IMR-90 (cell line): ENCODE results near the gene MACC1. TPM values are rescaled to one million over a fixed set of nuclear protein-coding genes. Genes with fewer than 3 reads are reported as not detected.

ENCODE experiments used
- ATAC-seq: fragments of 200-7000 bp; cut with Tn5 transposase; 2 replicates; pipeline ENCODE4 v1.9.1; 2020; ENCODE audit warnings: low read depth, mild to moderate bottlenecking, moderate library complexity
- BruUV-seq: library from RNA; stranded (reverse); fragments of 400-500 nt; replicated peaks from 2 replicates; lab custom pipeline; 2021; lab: Mats Ljungman, UMichigan
- CTCF ChIA-PET: fragments of 300-600 bp; formaldehyde crosslinking; extraction: SDS; loops from one replicate; lab custom pipeline; 2021; ENCODE audit warnings: antibody characterized with exemption; lab: Yijun Ruan, JAX
- POLR2A ChIA-PET: fragments of 300-600 bp; sonication (Branson Sonifier 250); formaldehyde crosslinking; loops from one replicate; lab custom pipeline; 2022; ENCODE audit warnings: antibody characterized with exemption; ENCODE audit not compliant: unreplicated experiment; lab: Charles Lee
- DNase-seq: peaks from one replicate; pipeline ENCODE4 v3.0.0; 2013
- H2AFZ ChIP-seq: replicated peaks from 2 replicates; pipeline ENCODE3; 2013; ENCODE audit warnings: low read length, mild to moderate bottlenecking; ENCODE audit not compliant: poor library complexity
- H2AK5ac ChIP-seq: 2 replicates; pipeline ENCODE4 v1.6.1; 2013; ENCODE audit warnings: low read depth, low read length, inconsistent platforms
- H2AK9ac ChIP-seq: replicated peaks from 2 replicates; pipeline ENCODE3; 2013; ENCODE audit warnings: mild to moderate bottlenecking, low read depth, low read length, moderate library complexity; ENCODE audit not compliant: poor library complexity
- H2BK120ac ChIP-seq: 2 replicates; pipeline ENCODE4 v1.6.1; 2013; ENCODE audit warnings: low read depth, low read length, inconsistent platforms
- H2BK15ac ChIP-seq: 3 replicates; pipeline ENCODE4 v1.6.1; 2013; ENCODE audit warnings: low read depth, low read length, inconsistent platforms
- H2BK20ac ChIP-seq: 2 replicates; pipeline ENCODE4 v1.6.1; 2013; ENCODE audit warnings: low read depth, mild to moderate bottlenecking, inconsistent platforms, low read length, moderate library complexity
- H2BK5ac ChIP-seq: 2 replicates; pipeline ENCODE4 v1.6.1; 2013; ENCODE audit warnings: mild to moderate bottlenecking, low read depth, low read length, inconsistent platforms; ENCODE audit not compliant: poor library complexity, severe bottlenecking
- H3K14ac ChIP-seq: replicated peaks from 2 replicates; pipeline ENCODE4 v1.6.1; 2013; ENCODE audit warnings: low read depth, low read length, inconsistent platforms
- H3K18ac ChIP-seq: 2 replicates; pipeline ENCODE4 v1.6.1; 2013; ENCODE audit warnings: low read depth, low read length, control low read depth
- H3K23ac ChIP-seq: 2 replicates; pipeline ENCODE4 v1.6.1; 2013; ENCODE audit warnings: low read depth, low read length, inconsistent platforms
- H3K27ac ChIP-seq: 2 replicates; pipeline ENCODE4 v1.5.1; 2013; ENCODE audit warnings: mild to moderate bottlenecking, control low read depth, low read length; ENCODE audit not compliant: insufficient read depth
- H3K27me3 ChIP-seq: 2 replicates; pipeline ENCODE4 v1.6.1; 2013; ENCODE audit warnings: low read length; ENCODE audit not compliant: control insufficient read depth, insufficient read depth
- H3K36me3 ChIP-seq: 2 replicates; pipeline ENCODE4 v1.6.1; 2013; ENCODE audit warnings: low read length, mixed read lengths; ENCODE audit not compliant: control insufficient read depth, insufficient read depth
- H3K4ac ChIP-seq: 2 replicates; pipeline ENCODE4 v1.6.1; 2013; ENCODE audit warnings: low read depth, low read length, inconsistent platforms
- H3K4me1 ChIP-seq: 2 replicates; pipeline ENCODE4 v1.6.1; 2013; ENCODE audit warnings: low read length, mixed read lengths; ENCODE audit not compliant: control insufficient read depth, insufficient read depth
- H3K4me2 ChIP-seq: 2 replicates; pipeline ENCODE4 v1.6.1; 2013; ENCODE audit warnings: low read depth, mild to moderate bottlenecking, control low read depth, low read length, moderate library complexity
- H3K4me3 ChIP-seq: 2 replicates; pipeline ENCODE4 v1.5.1; 2013; ENCODE audit warnings: low read depth, mild to moderate bottlenecking, control low read depth, low read length, moderate library complexity; ENCODE audit not compliant: insufficient read depth
- H3K56ac ChIP-seq: 2 replicates; pipeline ENCODE4 v1.6.1; 2013; ENCODE audit warnings: low read length, inconsistent platforms; ENCODE audit not compliant: insufficient read depth; ENCODE audit errors: extremely low read depth
- H3K79me1 ChIP-seq, 2 experiments: 2 replicates each; pipeline ENCODE4 v1.6.1; 2013; ENCODE audit warnings: low read length in 2 of 2, inconsistent platforms in 1 of 2, low read depth in 1 of 2
- H3K9ac ChIP-seq: 2 replicates; pipeline ENCODE4 v1.6.1; 2013; ENCODE audit warnings: low read depth, low read length, control low read depth
- H3K9me1 ChIP-seq: 2 replicates; pipeline ENCODE4 v1.6.1; 2013; ENCODE audit warnings: low read length, inconsistent platforms; ENCODE audit not compliant: insufficient read depth
- H3K9me3 ChIP-seq: 2 replicates; pipeline ENCODE4 v1.6.1; 2013; ENCODE audit warnings: low read length; ENCODE audit not compliant: control insufficient read depth, insufficient read depth
- H4K20me1 ChIP-seq: 2 replicates; pipeline ENCODE4 v1.6.1; 2013; ENCODE audit warnings: low read length, inconsistent platforms; ENCODE audit not compliant: insufficient read depth
- H4K5ac ChIP-seq: 2 replicates; pipeline ENCODE4 v1.6.1; 2013; ENCODE audit warnings: mild to moderate bottlenecking, low read depth, low read length, control low read depth
- H4K8ac ChIP-seq, 2 experiments: 2 replicates each; pipeline ENCODE4 v1.6.1; 2013; ENCODE audit warnings: low read depth in 2 of 2, low read length in 2 of 2, control low read depth in 1 of 2, inconsistent platforms in 1 of 2
- H4K91ac ChIP-seq: 2 replicates; pipeline ENCODE4 v1.6.1; 2013; ENCODE audit warnings: low read depth, low read length, inconsistent platforms; ENCODE audit not compliant: insufficient read depth
- BHLHE40 ChIP-seq: fragments of 150-350 bp; IDR thresholded peaks from 2 replicates; pipeline ENCODE4 v1.6.1; 2016; ENCODE audit warnings: mild to moderate bottlenecking, low read depth, low read length
- CEBPB ChIP-seq: IDR thresholded peaks from 2 replicates; pipeline ENCODE4 v1.6.1; 2012; ENCODE audit warnings: low read depth, low read length, improper control_type of control experiment
- CHD1 ChIP-seq: IDR thresholded peaks from 2 replicates; pipeline ENCODE4 v1.6.1; 2012; ENCODE audit warnings: low read depth, low read length, improper control_type of control experiment
- FOS ChIP-seq: fragments of 150-350 bp; IDR thresholded peaks from 2 replicates; pipeline ENCODE4 v1.6.1; 2016; ENCODE audit warnings: low read depth, low read length
- MAFK ChIP-seq: IDR thresholded peaks from 2 replicates; pipeline ENCODE4 v1.6.1; 2012; ENCODE audit warnings: low read depth, low read length, improper control_type of control experiment
- MAZ ChIP-seq: IDR thresholded peaks from 2 replicates; pipeline ENCODE4 v1.6.1; 2012; ENCODE audit warnings: low read depth, mild to moderate bottlenecking, low read length, improper control_type of control experiment, moderate library complexity, borderline replicate concordance
- MXI1 ChIP-seq: IDR thresholded peaks from 2 replicates; pipeline ENCODE4 v1.6.1; 2012; ENCODE audit warnings: low read depth, mild to moderate bottlenecking, low read length, moderate library complexity, borderline replicate concordance
- NFE2L2 ChIP-seq: fragments of 150-350 bp; IDR thresholded peaks from 2 replicates; pipeline ENCODE4 v1.6.1; 2016; ENCODE audit warnings: low read depth, mild to moderate bottlenecking, low read length
- POLR2A ChIP-seq: IDR thresholded peaks from 2 replicates; pipeline ENCODE4 v1.6.1; 2012; ENCODE audit warnings: mild to moderate bottlenecking, low read depth, low read length
- RAD21 ChIP-seq: IDR thresholded peaks from 2 replicates; pipeline ENCODE4 v1.6.1; 2012; ENCODE audit warnings: low read length, improper control_type of control experiment
- RCOR1 ChIP-seq: IDR thresholded peaks from 2 replicates; pipeline ENCODE4 v1.6.1; 2012; ENCODE audit warnings: mild to moderate bottlenecking, low read length, improper control_type of control experiment; ENCODE audit not compliant: insufficient replicate concordance
- RFX5 ChIP-seq: IDR thresholded peaks from 2 replicates; pipeline ENCODE4 v1.8.0; 2012; ENCODE audit warnings: low read depth, mild to moderate bottlenecking, low read length, moderate library complexity
- SMC3 ChIP-seq: fragments of 150-350 bp; IDR thresholded peaks from 2 replicates; pipeline ENCODE4 v1.6.1; 2016; ENCODE audit warnings: low read depth, mild to moderate bottlenecking, antibody characterized with exemption, low read length, moderate library complexity
- WGBS, 2 experiments: methylation state at CpG; one replicate each; pipeline versions ENCODE4 v1.1.5 to v1.1.7; 2013; ENCODE audit warnings: missing lambda C conversion rate in 2 of 2; ENCODE audit not compliant: insufficient read length in 1 of 2; ENCODE audit errors: extremely low coverage in 2 of 2; 5-methylcytosine and 5-hydroxymethylcytosine counted together
- dilution Hi-C: fragments of 300-500 bp; cut with HindIII; formaldehyde crosslinking; loops from one replicate; pipeline ENCODE4 v1.14.3; 2018; ENCODE audit warnings: low sequenced_read_pairs; ENCODE audit not compliant: unreplicated experiment
- in situ Hi-C: fragments of 300-500 bp; cut with MboI; formaldehyde crosslinking; loops from 3 replicates; pipeline ENCODE4 v1.14.3; 2019; ENCODE audit warnings: low sequenced_read_pairs, inconsistent platforms, mixed read lengths
- intact Hi-C: fragments of 100-400 bp; cut with micrococcal nuclease; formaldehyde crosslinking; loops from 2 replicates; pipeline ENCODE4 v1.10.0; 2022
- polyA plus RNA-seq, 3 experiments: library from polyadenylated mRNA; depleted of rRNA; stranded (reverse); fragments of >200 nt; gene quantifications; 2 replicates each; pipeline ENCODE4 v1.2.3, GENCODE V29; 2012; ENCODE audit warnings: low replicate concordance in 1 of 3
- total RNA-seq: library from RNA; depleted of rRNA; stranded (reverse); fragments of >200 nt; gene quantifications from 2 replicates; pipeline ENCODE4 v1.2.3, GENCODE V29; 2012
- TF ChIP-seq, protein P1 (sequence below): conservative IDR thresholded peaks from 2 replicates; pipeline ENCODE4 v1.5.1; 2012; ENCODE audit warnings: mild to moderate bottlenecking, low read depth, low read length, improper control_type of control experiment
- TF ChIP-seq, protein P2 (sequence below): fragments of 150-350 bp; IDR thresholded peaks from 2 replicates; pipeline ENCODE4 v1.6.1; 2017; ENCODE audit warnings: mild to moderate bottlenecking, antibody characterized with exemption, low read length, low read depth
- TF ChIP-seq, protein P3 (sequence below): fragments of 150-350 bp; IDR thresholded peaks from 2 replicates; pipeline ENCODE4 v1.6.1; 2016; ENCODE audit warnings: low read depth, mild to moderate bottlenecking, low read length, moderate library complexity, borderline replicate concordance

The MACC1 gene
- total and polyA plus RNA-seq, 2 of the 4 experiments (the other 2 are of a cell fraction): under 0.01 TPM; not detected in 1

DNA sequence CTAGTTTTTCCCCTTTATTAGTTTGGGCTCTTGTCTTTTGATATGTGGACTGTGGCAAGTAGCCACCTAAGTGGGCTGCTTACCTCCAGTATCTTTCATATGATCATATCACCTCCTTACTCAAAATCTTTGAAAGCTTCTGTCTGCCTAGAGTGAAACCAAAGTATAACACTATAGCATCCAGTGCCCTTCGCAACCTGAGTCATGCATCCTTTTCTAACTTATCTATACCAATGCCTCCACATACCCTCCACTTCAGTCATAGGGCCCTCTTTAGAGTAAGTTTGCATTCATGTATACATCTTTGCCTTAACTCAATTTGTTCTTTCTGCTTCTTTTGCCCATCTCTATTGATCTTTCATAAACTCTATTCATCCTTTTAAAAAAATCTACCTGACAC, 15.7 kb upstream of the MACC1 start:
- H3K9me3 ChIP-seq: no peaks in the 10 kb centered on the region
- intact Hi-C loops: loop anchor here (5.0 kb wide), 1 partner anchor 39 kb away; no protein-coding TSS in a partner anchor
- peaks cover 3% of the 10 kb centered on the region for H3K4me1 ChIP-seq
- no peak overlapping the region for H4K5ac ChIP-seq
- H3K4me3 ChIP-seq: no peak overlapping the region
- no peak overlapping the region for H4K8ac ChIP-seq
- H3K36me3 ChIP-seq: no peaks in the 10 kb centered on the region
- TF ChIP-seq CHD1 (no peak), MAFK (no peak), FOS (no peak), CEBPB (no peak), BHLHE40 (no peak), RFX5 (no peak), SMC3 (no peak), RAD21 (no peak), MXI1 (no peak), RCOR1 (no peak), POLR2A (no peak), MAZ (no peak), NFE2L2 (no peak)
- TF ChIP-seq, protein P1, sequence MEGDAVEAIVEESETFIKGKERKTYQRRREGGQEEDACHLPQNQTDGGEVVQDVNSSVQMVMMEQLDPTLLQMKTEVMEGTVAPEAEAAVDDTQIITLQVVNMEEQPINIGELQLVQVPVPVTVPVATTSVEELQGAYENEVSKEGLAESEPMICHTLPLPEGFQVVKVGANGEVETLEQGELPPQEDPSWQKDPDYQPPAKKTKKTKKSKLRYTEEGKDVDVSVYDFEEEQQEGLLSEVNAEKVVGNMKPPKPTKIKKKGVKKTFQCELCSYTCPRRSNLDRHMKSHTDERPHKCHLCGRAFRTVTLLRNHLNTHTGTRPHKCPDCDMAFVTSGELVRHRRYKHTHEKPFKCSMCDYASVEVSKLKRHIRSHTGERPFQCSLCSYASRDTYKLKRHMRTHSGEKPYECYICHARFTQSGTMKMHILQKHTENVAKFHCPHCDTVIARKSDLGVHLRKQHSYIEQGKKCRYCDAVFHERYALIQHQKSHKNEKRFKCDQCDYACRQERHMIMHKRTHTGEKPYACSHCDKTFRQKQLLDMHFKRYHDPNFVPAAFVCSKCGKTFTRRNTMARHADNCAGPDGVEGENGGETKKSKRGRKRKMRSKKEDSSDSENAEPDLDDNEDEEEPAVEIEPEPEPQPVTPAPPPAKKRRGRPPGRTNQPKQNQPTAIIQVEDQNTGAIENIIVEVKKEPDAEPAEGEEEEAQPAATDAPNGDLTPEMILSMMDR: no peak
- TF ChIP-seq, protein P2, sequence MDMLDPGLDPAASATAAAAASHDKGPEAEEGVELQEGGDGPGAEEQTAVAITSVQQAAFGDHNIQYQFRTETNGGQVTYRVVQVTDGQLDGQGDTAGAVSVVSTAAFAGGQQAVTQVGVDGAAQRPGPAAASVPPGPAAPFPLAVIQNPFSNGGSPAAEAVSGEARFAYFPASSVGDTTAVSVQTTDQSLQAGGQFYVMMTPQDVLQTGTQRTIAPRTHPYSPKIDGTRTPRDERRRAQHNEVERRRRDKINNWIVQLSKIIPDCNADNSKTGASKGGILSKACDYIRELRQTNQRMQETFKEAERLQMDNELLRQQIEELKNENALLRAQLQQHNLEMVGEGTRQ: no peak
- TF ChIP-seq, protein P3, sequence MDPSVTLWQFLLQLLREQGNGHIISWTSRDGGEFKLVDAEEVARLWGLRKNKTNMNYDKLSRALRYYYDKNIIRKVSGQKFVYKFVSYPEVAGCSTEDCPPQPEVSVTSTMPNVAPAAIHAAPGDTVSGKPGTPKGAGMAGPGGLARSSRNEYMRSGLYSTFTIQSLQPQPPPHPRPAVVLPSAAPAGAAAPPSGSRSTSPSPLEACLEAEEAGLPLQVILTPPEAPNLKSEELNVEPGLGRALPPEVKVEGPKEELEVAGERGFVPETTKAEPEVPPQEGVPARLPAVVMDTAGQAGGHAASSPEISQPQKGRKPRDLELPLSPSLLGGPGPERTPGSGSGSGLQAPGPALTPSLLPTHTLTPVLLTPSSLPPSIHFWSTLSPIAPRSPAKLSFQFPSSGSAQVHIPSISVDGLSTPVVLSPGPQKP: no peak
- H2BK20ac ChIP-seq: no peak overlapping the region
- ChIA-PET POLR2A (no interaction called here), CTCF (no interaction called here)
- no peak overlapping the region for H3K9ac ChIP-seq
- no peak overlapping the region for H2BK5ac ChIP-seq
- no TSS peak for BruUV-seq
- no peak overlapping the region for H2BK120ac ChIP-seq
- no peak overlapping the region for H4K91ac ChIP-seq
- H3K27ac ChIP-seq: no peak overlapping the region
- H4K20me1 ChIP-seq: no peaks in the 10 kb centered on the region
- no peak overlapping the region for H2AK5ac ChIP-seq
- H3K9me1 ChIP-seq: no peaks in the 10 kb centered on the region
- in situ Hi-C loops: no loop called here
- no peak overlapping the region for H3K4ac ChIP-seq
- H3K4me2 ChIP-seq: no peak overlapping the region
- no peak overlapping the region for H2AK9ac ChIP-seq
- H3K18ac ChIP-seq: no peak overlapping the region
- H3K27me3 ChIP-seq: no peaks in the 10 kb centered on the region
- ATAC-seq: no peak
- no peak overlapping the region for H3K23ac ChIP-seq
- no peak overlapping the region for H3K14ac ChIP-seq
- WGBS, 2 experiments: no CpG with 5 or more reads among the region's 1 CpG
- no peak overlapping the region for H2BK15ac ChIP-seq
- H3K56ac ChIP-seq: no peak overlapping the region
- H3K79me1 ChIP-seq: no peaks in the 10 kb centered on the region
- no peak for DNase-seq
- H2AFZ ChIP-seq: no peak overlapping the region
- dilution Hi-C loops: no loop called here
